SJSA1 (cell line): Measurements from ENCODE around the gene TTBK2. TPM values are rescaled to one million over a fixed set of nuclear protein-coding genes. Genes with fewer than 3 reads are reported as not detected.

Source experiments
- DNase-seq, 2 experiments: peaks; one replicate each; pipeline ENCODE4 v3.0.0-alpha.2; 2015 to 2020; ENCODE audit warnings: low spot score in 2 of 2, low read depth in 1 of 2
- H3K27ac ChIP-seq: fragments of 250-450 bp; sonication (Bioruptor Pico); 2 replicates; pipeline ENCODE4 v1.5.1; 2020; ENCODE audit warnings: mild to moderate bottlenecking, moderate library complexity
- H3K27me3 ChIP-seq: fragments of 250-450 bp; sonication (Bioruptor Pico); replicated peaks from 2 replicates; pipeline ENCODE4 v1.5.1; 2020; ENCODE audit warnings: mild to moderate bottlenecking, moderate library complexity
- H3K36me3 ChIP-seq: fragments of 250-450 bp; sonication (Bioruptor Pico); 2 replicates; pipeline ENCODE4 v1.5.1; 2020; ENCODE audit warnings: mild to moderate bottlenecking
- H3K4me1 ChIP-seq: fragments of 250-450 bp; sonication (Bioruptor Pico); replicated peaks from 2 replicates; pipeline ENCODE4 v1.6.1; 2021; ENCODE audit warnings: mild to moderate bottlenecking
- H3K4me3 ChIP-seq: fragments of 250-450 bp; sonication (Bioruptor Pico); 2 replicates; pipeline ENCODE4 v1.5.1; 2020; ENCODE audit warnings: mild to moderate bottlenecking
- H3K9me3 ChIP-seq: fragments of 250-450 bp; sonication (Bioruptor Pico); replicated peaks from 2 replicates; pipeline ENCODE4 v1.5.1; 2020; ENCODE audit warnings: mild to moderate bottlenecking
- total RNA-seq: library from RNA; depleted of rRNA; stranded (reverse); fragments of >200 nt; shearing (Covaris generic); gene quantifications from 2 replicates; pipeline ENCODE4 v1.2.3, GENCODE V29; 2014

The TTBK2 gene
- total RNA-seq, 1 experiment from 2014 or later: 12.4 TPM

DNA sequence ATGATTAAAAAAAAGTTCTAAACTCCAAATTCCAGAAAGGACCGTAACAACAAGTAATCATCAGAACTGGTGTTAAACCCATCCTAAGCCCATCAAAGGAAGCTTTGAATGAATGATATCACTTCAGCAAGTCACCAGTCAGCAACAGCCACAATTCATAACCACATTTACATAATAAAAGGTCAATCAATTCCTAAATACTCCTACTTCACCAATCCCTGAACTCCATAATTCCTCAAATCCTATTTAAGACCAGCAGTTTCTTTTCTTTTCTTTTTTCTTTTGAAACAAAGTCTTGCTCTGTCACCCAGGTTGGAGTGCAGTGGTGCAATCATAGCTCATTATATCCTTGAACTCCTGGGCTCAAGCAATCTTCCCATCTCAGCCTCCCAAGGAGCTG is 40.5 kb downstream of the TTBK2 start:
- DNase-seq: no peak
- H3K27me3 ChIP-seq: no peaks in the 10 kb centered on the region
- H3K9me3 ChIP-seq: no peaks in the 10 kb centered on the region
- H3K36me3 ChIP-seq: no peaks in the 10 kb centered on the region
- H3K4me1 ChIP-seq: no peaks in the 10 kb centered on the region
- no peak overlapping the region for H3K4me3 ChIP-seq
- no peak overlapping the region for H3K27ac ChIP-seq

DNA sequence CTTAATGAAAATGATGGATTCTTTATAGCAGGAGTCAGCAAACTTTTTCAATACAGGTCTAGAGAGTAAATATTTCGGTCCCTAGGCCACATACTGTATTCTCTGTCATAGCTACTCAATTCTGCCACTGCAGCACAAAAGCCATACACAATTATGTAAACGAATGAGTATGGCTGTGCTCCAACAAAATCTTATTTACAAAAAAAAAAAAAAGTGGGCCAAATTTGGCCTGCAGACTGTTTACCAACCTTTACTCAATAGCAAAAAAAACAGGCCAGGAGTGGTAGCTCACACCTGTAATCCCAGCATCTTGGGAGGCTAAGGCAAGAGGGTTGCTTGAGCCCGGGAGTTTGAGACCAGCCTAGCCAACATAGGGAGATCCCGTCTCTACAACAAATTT is 41.1 kb downstream of the TTBK2 start:
- Histone ChIP-seq H3K27ac (no peak overlapping the region), H3K9me3 (no peaks in the 10 kb centered on the region), H3K4me1 (no peaks in the 10 kb centered on the region), H3K27me3 (no peaks in the 10 kb centered on the region), H3K36me3 (no peaks in the 10 kb centered on the region), H3K4me3 (no peak overlapping the region)
- no peak for DNase-seq

DNA sequence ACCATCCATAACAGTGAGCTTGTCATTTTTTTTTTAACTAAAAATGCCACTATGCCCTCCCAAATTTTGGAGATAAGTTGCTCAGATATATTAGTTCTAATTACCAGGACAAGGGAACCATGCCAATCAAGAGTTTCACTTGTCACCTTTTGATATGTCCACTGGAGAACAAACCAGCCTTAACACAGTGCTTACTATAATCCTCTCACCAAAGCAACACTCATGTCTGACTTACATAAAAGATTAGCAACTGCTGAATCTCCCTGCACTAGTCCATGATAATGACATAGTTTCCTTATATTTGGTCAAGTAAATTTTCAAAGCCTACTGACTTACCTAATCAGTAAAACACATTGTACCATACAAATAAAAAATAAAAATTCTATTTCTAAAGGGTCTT is 44.4 kb downstream of the TTBK2 start:
- H3K9me3 ChIP-seq: no peaks in the 10 kb centered on the region
- H3K4me3 ChIP-seq: no peak overlapping the region
- H3K36me3 ChIP-seq: no peaks in the 10 kb centered on the region
- no peaks in the 10 kb centered on the region for H3K4me1 ChIP-seq
- DNase-seq: no peak
- no peak overlapping the region for H3K27ac ChIP-seq
- H3K27me3 ChIP-seq: no peaks in the 10 kb centered on the region

DNA sequence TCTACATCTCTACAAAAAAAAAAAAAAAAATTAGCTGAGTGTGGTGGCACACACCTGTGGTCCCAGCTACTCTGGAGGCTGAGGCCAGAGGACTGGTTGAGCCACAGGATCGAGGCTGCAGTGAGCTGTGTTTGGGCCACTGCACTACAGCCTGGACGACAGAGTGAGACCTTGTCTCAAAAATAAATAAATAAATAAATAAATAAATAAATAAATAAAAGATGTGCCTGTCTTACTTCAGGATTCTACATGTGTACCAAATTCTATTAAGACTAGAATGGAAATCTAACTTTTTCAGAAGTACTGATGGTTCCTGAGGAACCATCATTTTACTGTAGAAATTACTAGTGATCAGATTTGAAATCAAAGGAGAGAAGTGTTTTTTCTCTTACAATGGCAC is 51.9 kb downstream of the TTBK2 start:
- no peak overlapping the region for H3K4me3 ChIP-seq
- no peaks in the 10 kb centered on the region for H3K4me1 ChIP-seq
- no peak for DNase-seq
- H3K9me3 ChIP-seq: no peaks in the 10 kb centered on the region
- H3K36me3 ChIP-seq: no peaks in the 10 kb centered on the region
- H3K27me3 ChIP-seq: no peaks in the 10 kb centered on the region
- no peak overlapping the region for H3K27ac ChIP-seq

DNA sequence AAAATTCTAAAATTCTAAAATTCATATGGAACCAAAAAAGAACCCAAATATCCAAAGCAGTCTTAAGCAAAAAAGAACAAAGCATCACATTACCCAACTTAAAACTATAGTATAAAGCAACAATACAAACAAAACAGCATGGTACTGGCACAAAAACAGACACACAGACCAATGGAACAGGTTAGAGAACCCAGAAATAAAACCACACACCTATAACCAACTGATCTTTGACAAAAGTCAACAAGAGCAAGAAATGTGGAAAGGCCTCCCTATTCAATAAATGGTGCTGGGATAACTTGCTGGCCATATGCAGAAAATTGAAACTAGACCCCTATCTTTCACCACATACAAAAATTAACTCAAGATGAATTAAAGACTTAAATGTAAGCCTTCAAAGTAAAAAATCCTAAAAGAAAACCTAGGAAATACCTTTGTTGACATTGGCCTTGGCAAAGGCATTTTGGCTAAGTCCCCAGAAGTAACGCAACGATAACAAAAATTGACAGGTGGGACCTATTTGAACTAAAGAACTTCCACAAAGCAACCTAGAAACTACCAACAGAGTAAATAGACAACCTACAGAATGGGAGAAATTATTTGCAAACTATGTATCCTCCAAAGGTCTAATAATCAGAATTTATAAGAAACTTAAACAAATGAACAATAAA is 56.9 kb downstream of the TTBK2 start:
- no peak overlapping the region for H3K4me3 ChIP-seq
- peaks cover 10% of the 10 kb centered on the region for H3K4me1 ChIP-seq
- H3K27me3 ChIP-seq: no peaks in the 10 kb centered on the region
- H3K9me3 ChIP-seq: no peaks in the 10 kb centered on the region
- no peak for DNase-seq
- H3K36me3 ChIP-seq: no peaks in the 10 kb centered on the region
- no peak overlapping the region for H3K27ac ChIP-seq

DNA sequence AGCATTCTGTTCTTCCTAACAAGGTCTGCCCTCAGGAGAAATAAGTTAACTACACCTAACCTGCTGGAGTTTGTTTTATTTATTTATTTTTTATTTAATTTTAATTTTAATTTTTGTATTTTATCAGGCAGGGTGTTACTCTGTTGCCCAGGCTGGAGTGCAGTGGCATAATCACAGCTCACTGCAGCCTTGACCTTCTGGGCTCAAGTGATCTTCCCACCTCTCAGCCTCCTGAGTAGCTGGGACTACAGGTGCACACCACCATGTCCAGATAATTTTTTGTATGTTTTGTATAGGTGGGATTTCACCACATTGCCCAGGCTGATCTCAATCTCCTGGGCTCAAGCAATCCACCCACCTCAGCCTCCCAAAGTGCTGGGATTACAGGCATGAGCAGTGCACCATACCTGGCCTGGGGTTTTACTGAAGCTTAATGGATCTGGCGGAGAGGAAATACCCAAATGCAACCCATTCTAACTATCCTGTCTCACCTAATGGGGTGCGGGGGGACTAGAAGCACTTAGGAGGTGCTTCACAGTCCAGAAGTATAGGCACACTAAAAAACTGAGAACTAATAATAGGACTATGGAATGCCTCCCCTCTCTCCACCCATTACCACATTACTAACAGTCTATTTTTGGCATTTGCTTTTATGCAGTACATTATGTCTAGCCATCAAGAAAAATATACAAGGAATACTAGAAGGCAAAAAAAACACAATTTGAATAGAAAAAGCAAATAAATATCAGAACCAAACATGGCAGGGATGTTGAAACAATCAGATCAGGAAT is 61.4 kb downstream of the TTBK2 start:
- DNase-seq: no peak
- no peaks in the 10 kb centered on the region for H3K36me3 ChIP-seq
- H3K4me3 ChIP-seq: no peak overlapping the region

DNA sequence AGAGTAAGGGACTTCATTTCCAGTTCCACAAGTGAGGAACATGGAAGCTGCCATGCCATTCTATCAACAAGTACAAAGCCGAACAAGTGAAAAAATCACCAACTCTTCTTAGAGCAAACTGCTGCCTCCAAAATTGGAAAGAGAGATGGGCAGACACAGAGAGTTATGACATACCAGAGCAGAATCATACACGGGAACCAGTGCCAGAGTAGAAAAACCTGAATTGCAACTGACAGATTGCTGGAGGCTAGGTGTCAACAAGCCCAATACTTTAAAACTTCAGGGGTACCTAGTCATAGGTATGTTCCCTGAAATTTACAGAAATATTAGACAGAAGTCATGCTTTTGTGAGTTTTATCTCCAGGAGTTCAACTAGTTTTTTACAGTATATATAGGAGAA is 62.0 kb downstream of the TTBK2 start:
- H3K4me1 ChIP-seq: peaks cover 19% of the 10 kb centered on the region
- H3K36me3 ChIP-seq: no peaks in the 10 kb centered on the region
- H3K27ac ChIP-seq: no peak overlapping the region
- DNase-seq: no peak
- H3K27me3 ChIP-seq: no peaks in the 10 kb centered on the region
- H3K9me3 ChIP-seq: no peaks in the 10 kb centered on the region; the same call in 1 of the 2 replicates
- no peak overlapping the region for H3K4me3 ChIP-seq

More for the DNA sequence above, 61.4 kb downstream of the TTBK2 start:
- H3K27ac ChIP-seq: no peak overlapping the region
- H3K9me3 ChIP-seq: no peaks in the 10 kb centered on the region; the same call in 1 of the 2 replicates
- no peaks in the 10 kb centered on the region for H3K27me3 ChIP-seq
- peaks cover 19% of the 10 kb centered on the region for H3K4me1 ChIP-seq

DNA sequence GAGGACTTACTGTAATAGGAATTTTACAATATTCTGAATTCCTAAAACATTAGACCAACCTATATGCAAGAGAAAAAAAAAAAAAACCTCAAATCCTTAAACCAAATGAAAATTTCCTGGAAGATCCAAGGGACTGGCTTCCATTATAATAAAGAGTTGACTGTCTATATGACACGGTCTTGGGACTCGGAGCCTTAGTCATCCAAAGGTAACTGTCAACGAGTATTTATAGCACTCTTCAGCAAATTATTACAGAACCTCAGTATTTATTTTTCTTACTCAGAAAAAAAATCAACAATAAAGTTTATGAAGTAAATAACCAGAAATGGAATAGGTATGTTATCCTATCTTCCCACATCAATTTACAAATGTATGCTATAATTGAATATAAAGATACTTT is 66.0 kb downstream of the TTBK2 start:
- no peak overlapping the region for H3K4me3 ChIP-seq
- no peaks in the 10 kb centered on the region for H3K27me3 ChIP-seq
- H3K9me3 ChIP-seq: no peaks in the 10 kb centered on the region; the same call in 1 of the 2 replicates
- no peaks in the 10 kb centered on the region for H3K36me3 ChIP-seq
- peaks cover 15% of the 10 kb centered on the region for H3K4me1 ChIP-seq
- no peak overlapping the region for H3K27ac ChIP-seq
- DNase-seq: no peak

DNA sequence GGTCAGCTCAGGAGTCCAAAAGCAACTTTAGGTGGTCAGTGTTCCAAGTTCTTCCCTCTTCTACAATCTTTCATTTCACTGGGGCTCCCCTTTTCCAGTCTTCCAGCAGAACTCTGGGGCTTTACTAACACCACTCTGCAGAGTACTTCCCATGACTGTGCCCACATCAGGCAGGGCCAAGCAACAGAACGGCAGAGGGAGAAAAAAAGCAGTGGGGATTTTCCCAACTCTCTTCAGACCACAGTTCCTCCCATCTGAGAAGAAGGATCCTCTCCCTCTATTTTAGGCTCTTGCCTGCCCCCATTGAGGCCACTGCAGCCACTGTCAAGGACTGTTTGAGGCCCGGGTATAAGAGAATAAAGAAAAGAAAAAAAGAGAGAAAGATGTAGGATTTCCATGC is 70.7 kb downstream of the TTBK2 start:
- Histone ChIP-seq H3K4me1 (peaks cover 6% of the 10 kb centered on the region), H3K4me3 (no peak overlapping the region), H3K9me3 (no peaks in the 10 kb centered on the region), H3K36me3 (no peaks in the 10 kb centered on the region), H3K27ac (no peak overlapping the region), H3K27me3 (no peaks in the 10 kb centered on the region)
- no peak for DNase-seq

DNA sequence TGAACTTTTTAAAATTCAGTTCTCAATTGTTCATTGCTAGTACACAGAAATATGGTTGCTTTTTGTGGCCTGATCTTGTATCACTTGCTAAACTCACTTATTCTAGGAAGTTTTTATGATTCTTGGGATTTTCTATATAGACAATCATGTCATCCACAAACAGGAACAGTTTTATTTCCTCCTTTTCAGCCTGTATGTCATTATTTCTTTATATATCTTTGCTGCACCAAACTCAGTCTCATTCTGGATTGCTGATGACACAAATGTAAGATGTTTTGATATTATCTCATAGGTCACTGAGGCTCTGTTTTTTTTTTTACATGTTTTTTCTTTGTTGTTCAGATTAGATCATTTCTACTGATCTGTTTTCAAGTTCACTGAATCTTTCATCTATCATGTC is 71.7 kb downstream of the TTBK2 start:
- no peak overlapping the region for H3K4me3 ChIP-seq
- H3K27me3 ChIP-seq: no peaks in the 10 kb centered on the region
- no peak overlapping the region for H3K27ac ChIP-seq
- peaks cover 6% of the 10 kb centered on the region; the same call in 1 of the 2 replicates for H3K9me3 ChIP-seq
- H3K4me1 ChIP-seq: no peaks in the 10 kb centered on the region
- H3K36me3 ChIP-seq: 0 out of 2 replicates have a peak, but pooled peaks cover 2% of the 10 kb centered on the region
- DNase-seq: no peak

DNA sequence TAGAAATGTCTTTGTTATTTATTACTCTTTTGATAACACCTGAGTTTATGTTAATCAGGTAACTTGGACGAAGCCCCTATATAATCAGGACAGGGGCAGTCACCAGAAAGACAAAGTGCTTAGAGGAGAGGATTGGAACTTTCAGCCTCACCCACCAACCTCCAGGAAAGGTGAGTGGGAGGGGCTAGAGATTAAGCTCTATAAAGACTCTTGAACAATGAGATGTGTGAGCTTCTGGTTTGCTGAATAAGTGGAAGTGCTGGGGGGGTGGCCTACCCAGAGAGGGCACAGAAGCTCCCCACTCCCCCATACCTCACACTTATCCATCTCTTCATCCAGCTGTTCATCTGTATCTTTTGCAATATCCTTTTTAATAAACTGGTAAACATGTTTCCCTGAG is 73.9 kb downstream of the TTBK2 start:
- H3K27ac ChIP-seq: no peak overlapping the region
- DNase-seq: no peak

DNA sequence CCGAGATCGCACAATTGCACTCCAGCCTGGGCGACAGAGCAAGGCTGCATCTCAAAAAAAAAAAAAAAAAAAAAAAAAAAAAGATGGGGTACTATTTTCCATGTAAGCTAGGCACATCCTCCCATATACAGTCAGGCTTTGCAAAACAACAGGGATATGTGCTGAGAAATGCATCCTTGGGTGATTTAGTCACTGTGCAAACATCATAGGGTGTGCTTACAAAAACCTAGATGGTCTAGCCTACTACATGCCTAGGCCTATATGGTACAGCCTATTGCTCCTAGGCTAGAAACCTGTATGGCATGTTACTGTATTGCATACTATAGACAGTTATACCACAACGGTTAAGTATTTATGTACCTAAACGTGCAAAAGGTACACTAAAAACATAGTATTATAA is 75.0 kb downstream of the TTBK2 start:
- Histone ChIP-seq H3K9me3 (peaks cover 10% of the 10 kb centered on the region; the same call in 1 of the 2 replicates), H3K27me3 (no peaks in the 10 kb centered on the region), H3K4me3 (no peak overlapping the region), H3K27ac (no peak overlapping the region), H3K4me1 (no peaks in the 10 kb centered on the region), H3K36me3 (peaks cover 3% of the 10 kb centered on the region; the same call in 1 of the 2 replicates)
- no peak for DNase-seq

More for the DNA sequence above, 73.9 kb downstream of the TTBK2 start:
- Histone ChIP-seq H3K9me3 (peaks cover 10% of the 10 kb centered on the region; the same call in 1 of the 2 replicates), H3K4me1 (no peaks in the 10 kb centered on the region), H3K27me3 (no peaks in the 10 kb centered on the region), H3K4me3 (no peak overlapping the region), H3K36me3 (peaks cover 3% of the 10 kb centered on the region; the same call in 1 of the 2 replicates)

DNA sequence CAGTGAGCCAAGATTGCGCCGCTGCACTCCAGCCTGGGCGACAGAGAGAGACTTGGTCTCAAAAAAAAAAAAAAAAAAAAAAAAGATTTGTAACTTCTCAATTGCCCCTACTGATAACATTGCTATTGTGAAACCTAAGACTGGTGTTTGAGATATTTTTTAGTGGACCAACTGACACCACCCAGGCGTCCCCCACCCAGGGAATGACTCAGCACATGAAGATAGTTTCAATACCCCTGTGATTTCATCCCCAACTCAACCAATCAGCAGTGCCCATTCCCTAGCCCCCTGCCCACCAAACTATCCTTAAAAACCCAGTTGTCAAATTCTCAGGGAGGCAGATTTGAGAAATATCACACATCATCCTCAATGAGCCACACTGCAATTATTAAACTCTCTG is 76.9 kb downstream of the TTBK2 start:
- no peak for DNase-seq
- Histone ChIP-seq H3K4me1 (no peaks in the 10 kb centered on the region), H3K36me3 (peaks cover 9% of the 10 kb centered on the region), H3K9me3 (peaks cover 10% of the 10 kb centered on the region; the same call in 1 of the 2 replicates), H3K27me3 (no peaks in the 10 kb centered on the region), H3K27ac (no peak overlapping the region), H3K4me3 (no peak overlapping the region)

DNA sequence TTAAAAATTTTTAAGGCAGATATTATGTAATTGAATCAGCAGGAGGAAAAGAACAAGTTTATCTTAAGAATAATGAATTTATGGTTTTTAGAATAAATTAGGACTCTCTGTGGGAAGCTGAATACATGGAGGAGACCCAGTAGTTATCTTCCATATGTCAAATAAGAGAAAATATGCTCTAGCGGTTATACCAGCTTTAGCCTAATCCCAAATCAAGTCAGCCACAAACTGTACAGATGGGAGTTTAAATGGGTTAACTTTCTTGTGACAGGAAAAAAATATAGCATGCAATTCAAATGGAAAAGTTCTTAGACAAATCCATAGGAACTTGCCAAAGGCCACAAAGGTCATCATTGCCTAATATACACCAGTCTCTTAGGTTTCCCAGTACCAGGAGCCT is 84.3 kb downstream of the TTBK2 start:
- DNase-seq: no peak

More for the DNA sequence above, 84.3 kb downstream of the TTBK2 start:
- H3K4me3 ChIP-seq: no peak overlapping the region
- H3K36me3 ChIP-seq: peaks cover 6% of the 10 kb centered on the region; the same call in 1 of the 2 replicates
- no peak overlapping the region for H3K27ac ChIP-seq
- H3K27me3 ChIP-seq: no peaks in the 10 kb centered on the region
- no peaks in the 10 kb centered on the region for H3K9me3 ChIP-seq
- no peaks in the 10 kb centered on the region for H3K4me1 ChIP-seq
